ENCODE data around the gene PRDM2.

PRDM2 gene

DNA sequence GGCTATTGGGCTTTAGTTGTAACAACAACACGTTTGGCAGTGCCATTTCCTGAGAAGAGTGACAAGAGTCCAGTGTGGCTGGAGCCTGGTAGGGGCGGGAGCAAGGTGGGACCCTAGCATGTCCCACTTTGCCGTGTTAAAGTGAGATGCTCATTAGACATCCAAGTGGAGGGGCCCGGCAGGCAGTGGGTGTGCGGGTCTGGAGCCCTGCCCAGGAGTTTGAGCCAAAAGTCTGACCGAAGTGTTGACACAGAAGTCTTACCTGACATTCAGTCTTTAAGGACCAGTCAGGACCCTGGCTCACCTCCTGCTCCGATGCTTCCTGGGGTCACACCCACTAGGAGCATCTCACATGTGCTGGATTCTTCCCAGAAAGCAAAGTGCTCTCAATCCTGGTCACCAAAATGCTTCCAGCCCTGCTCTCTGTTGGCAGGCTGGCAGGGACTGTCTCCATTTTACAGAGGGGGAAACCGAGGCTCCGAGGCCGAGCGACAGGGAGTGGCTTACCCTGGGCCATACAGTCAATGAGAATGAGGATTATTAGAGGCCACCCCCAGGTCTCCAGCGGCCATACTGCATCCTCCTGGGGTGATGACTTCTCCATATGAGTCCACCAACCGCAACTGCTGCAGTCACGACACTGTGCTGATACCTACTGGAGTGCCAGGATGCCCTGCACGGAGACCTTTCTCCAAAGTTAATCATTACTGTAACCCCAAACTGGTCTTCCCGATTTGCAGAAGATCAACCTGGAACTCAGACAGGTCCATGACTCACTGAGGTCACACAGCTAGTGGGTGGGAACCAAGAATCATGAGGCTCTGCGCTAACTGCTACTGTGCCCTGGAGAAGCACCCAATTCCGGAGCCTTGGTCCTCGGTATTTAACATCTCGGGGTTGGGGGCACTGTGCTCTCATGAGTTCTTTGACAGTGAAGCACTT lies 112.7 kb downstream of the PRDM2 start:
- in situ Hi-C loops (cut with MboI; ENCODE audit: low sequenced_read_pairs): no loop called here

DNA sequence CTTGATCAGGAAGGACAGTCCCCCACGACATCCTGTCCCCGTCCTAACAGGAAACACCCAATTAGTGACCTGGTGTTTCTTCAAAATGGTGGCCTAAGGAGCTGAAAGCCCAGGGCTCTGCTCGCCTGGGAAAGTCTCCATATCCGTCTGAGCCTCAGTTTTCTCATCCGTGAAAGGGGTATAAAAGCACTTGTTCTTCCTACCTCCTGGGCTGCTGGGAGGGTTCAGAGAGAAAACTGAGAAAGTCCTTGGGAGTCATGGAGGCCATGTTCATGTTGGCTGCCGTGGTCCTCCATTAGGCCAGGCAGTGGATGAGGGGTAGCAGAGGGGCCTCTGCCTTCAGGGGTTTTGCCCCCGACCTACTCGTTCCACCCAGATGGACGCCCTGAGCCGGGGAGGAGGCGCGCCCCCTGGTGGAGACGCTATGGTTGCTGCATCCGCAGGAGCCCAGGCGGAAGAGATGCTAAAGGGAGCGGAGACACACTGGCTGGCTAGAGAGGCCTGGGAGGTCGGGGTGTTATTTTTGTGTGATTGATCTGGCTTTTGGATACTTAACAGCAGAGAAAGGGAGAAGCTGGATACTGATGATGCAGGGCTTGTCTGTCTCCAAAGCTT lies 113.5 kb downstream of the PRDM2 start:
- in situ Hi-C loops (cut with MboI; ENCODE audit: low sequenced_read_pairs): no loop called here

DNA sequence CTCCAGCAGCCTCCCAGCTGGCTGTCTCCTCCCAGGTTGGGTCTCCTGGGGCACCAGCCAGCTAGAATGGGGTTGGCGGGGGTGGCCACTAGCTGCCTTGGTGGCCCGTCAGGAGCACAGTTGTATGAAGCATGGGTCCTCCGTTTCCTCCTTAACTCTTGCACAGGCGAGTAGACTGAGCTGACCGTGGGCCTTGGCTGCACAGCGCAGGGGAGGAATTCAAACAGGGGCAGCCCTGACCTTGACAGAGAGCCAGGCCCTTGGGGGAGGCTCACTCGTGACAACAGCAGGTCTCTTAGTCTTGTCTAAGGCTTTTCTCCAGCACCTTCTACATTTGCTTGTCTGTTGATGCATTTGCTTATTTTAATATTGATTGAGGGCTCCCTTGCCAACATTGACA lies 114.1 kb downstream of the PRDM2 start:
- in situ Hi-C loops (cut with MboI; ENCODE audit: low sequenced_read_pairs): no loop called here

DNA sequence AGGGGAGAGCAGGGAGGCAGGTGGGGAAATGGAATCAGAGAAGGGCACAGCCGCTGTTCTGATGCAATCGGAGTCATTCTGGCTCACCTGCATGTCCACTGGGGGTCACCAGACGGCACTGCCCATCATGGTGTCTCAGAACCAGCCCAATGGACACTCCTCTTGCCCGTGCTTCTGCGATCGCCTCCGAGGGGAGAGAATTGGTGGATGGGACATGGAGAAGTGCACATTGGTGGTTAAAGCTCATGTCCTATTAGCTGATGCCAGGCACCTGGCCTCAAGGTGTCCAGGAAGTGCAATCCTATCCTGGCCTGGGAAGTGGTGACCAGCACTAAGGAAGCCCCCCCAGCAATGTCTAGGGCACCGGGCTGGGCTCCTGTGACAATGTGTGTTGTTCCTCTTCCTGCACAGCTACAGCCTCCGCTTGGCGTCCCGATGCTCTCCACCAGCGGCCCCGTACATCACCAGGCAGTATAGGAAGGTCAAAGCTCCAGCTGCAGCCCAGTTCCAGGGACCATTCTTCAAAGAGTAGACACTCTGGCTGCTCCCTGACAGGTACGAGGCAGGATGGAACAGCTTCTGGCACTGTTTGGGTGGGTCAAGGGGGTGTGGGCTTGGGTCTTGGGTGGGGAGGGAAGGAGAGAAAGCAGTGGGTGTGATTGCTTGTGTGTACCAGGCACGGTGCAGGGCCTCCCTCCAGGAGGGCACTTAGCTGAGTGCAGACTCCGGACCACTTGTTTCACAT lies 116.2 kb downstream of the PRDM2 start:
- in situ Hi-C loops (cut with MboI; ENCODE audit: low sequenced_read_pairs): no loop called here

DNA sequence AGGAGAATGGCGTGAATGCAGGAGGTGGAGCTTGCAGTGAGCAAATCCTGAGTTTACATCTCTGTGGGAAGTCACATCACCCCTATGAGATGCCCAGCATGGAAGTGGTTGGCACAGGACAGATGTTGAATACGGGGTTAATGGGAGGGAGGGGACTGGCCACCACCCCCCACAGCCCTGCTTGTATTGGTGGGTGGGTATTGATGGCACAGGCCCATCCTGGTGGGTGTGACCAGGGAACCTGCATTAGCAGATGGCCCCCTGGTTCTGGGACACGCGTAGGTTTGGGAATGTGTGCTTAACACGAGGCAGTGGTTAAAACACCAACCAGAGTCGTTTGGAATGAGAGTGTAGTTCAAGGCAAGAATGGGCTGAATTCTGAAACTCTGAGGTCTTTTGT lies 117.9 kb downstream of the PRDM2 start:
- in situ Hi-C loops (cut with MboI; ENCODE audit: low sequenced_read_pairs): no loop called here

DNA sequence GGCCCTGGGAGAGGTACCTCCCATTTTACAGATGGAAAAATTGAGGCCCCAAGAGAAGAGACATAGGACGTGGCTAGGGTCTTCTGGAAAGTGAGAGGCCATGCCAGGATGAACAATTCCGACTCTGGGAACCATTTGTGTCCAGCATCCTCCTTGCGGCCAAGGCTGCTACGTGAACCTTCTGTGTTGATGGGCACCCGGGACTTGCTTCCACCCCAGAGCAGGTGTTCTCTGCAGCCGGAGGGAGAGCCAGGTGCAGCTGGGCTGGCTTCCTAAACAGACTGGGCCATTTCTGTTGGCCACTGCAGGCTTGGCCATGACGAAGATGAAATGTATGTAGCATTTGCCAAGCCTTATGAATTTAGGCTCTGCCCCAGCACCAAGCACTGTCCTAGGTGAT lies 118.9 kb downstream of the PRDM2 start:
- in situ Hi-C loops (cut with MboI; ENCODE audit: low sequenced_read_pairs): no loop called here

DNA sequence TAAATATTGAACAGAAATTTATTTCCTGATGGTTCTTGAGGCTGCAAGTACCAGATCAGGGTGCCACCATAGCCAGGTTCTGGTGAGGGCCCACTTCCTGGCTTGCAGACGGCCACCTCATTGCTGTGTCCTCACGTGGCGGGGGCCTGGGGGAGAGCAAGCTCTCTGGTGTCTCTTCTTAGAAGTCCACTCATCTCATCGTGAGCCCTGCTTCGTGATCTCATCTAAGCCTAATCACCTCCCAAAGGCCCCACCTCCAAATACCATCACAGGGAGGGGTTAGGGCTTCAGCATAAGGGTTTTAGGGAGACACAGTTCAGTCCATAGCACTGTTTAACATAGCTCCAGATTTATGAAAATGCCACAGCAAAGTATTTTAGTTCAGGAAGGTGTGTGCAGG lies 119.7 kb downstream of the PRDM2 start:
- in situ Hi-C loops (cut with MboI; ENCODE audit: low sequenced_read_pairs): no loop called here

DNA sequence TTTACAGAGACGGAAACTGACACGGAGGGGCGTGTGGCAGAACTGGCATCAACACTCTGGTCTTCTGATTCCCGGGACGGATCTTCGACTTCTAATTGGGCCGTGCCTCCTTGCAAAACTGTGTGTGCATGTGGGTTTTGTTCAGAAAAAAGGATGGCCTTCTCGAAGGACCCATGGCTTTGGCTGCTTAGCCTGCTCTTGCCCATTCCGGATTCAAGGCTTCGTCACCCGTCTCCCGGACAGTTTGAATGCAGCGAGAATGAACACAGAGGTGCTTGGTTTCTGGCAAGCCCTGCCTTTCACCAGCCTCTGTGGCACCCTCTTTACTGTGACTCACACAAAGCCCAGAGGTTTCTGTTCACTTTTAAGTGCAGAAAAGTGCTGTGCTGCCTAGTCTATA lies 120.1 kb downstream of the PRDM2 start:
- in situ Hi-C loops (cut with MboI; ENCODE audit: low sequenced_read_pairs): no loop called here

DNA sequence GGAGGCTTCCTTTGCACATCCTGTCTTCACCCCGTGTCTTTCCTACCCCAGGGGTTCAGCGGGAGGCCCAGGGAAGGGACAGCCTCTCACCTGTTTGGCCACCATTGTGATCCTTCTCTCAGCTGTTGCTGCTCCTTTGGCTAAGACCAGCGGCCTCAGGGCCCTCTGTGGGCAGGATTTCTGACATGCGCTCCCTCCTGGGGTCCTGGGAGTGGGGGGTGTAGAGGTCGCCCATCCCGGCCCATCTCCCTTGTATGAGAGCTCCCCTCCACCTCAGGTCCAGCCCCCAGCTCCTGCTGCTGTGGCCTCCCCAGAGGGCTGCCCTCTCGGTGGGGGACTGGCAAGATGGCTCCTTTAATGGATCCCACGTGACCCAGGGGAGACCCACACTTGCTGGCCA lies 120.5 kb downstream of the PRDM2 start:
- in situ Hi-C loops (cut with MboI; ENCODE audit: low sequenced_read_pairs): no loop called here

DNA sequence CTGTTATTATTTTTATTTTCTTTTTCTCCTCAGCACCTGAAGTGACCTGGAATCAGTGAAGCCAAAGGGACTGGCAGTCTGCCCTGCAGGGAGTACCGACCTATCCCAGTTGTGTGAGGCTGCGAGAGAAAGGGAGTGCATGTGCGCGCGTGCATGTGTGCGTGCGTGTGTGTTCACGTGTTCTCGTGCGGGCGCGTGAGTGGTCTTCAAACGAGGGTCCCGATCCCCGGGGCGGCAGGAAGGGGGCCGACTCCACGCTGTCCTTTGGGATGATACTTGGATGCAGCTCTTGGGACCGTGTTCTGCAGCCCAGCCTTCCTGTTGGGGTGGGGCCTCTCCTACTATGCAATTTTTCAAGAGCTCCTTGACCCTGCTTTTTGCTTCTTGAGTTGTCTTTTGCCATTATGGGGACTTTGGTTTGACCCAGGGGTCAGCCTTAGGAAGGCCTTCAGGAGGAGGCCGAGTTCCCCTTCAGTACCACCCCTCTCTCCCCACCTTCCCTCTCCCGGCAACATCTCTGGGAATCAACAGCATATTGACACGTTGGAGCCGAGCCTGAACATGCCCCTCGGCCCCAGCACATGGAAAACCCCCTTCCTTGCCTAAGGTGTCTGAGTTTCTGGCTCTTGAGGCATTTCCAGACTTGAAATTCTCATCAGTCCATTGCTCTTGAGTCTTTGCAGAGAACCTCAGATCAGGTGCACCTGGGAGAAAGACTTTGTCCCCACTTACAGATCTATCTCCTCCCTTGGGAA lies 123.3 kb downstream of the PRDM2 start:
- in situ Hi-C loops (cut with MboI; ENCODE audit: low sequenced_read_pairs): no loop called here

DNA sequence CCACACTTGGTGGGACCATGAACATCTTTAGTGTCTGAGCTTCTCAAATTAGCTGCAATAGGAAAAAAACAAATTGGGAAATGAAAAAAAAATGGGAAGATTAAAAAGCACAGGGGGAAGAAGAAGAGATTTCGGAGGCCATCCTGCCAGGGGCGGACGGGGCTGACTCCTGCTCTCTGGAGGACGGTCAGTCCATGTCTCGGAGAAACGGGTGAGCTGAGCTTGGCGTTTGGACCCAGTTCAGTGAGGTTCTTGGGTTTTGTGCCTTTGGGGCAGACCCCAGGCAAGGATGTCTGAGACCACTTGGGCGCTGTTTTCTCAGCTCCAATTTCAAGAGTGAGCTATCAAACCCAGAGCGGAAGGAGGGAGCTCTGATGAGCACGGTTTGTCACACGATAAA lies 123.9 kb downstream of the PRDM2 start:
- in situ Hi-C loops (cut with MboI; ENCODE audit: low sequenced_read_pairs): no loop called here

DNA sequence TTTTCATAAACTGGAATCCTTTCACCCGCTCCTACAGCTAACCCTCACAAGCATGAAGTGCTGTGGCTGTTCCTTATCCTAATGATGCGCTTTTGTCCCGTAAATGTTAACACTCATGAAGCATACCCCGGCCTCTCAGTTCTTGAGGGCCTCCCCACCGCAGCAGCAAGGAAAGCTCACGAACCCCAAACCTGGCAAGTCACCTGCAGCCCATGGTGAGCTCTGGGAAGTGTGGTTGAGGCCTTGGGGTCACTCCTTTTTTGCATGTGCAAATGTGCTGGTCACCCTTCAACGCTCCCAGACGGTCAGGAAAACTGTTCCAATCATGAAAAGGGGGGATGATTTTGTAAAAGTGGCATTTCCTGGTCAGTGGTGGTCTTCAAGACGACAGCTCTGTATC lies 124.6 kb downstream of the PRDM2 start:
- in situ Hi-C loops (cut with MboI; ENCODE audit: low sequenced_read_pairs): no loop called here

DNA sequence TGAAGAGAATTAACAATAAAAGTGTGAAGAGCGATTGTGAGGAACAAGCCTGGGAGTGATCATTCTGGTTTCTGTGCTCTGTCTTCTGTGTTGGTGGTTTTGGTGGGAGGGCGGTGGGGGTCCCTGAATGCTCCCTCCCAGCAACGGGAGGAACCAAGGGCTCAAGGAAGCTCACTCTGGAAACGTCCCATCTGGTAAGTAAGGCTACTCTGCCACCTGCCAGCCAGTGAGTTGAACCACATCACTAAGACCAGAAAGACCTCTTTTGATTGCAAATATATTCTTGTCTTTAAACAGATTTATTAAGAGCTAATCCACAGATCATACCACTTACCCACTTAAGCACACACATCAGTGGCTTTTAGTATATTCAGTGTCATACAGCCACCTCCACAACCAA lies 125.0 kb downstream of the PRDM2 start:
- in situ Hi-C loops (cut with MboI; ENCODE audit: low sequenced_read_pairs): no loop called here

DNA sequence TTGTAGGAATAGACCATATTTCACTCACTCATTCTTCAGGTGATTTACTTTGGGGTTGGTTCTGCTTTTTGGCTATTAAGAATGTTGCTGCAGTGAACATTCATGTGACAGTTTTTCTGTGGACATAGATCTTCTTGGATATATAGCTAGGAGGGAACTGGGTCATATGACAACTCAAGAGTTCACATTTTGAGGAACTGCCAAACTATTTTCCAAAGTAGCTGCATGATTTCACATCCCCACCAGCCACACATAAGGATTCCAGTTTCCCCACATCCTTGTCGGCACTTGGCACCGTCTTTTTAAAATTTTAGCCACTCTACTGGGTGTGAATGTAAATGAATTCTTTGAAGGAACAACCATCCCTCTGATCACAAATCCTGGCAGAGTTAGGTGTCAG lies 126.0 kb downstream of the PRDM2 start:
- in situ Hi-C loops (cut with MboI; ENCODE audit: low sequenced_read_pairs): no loop called here

DNA sequence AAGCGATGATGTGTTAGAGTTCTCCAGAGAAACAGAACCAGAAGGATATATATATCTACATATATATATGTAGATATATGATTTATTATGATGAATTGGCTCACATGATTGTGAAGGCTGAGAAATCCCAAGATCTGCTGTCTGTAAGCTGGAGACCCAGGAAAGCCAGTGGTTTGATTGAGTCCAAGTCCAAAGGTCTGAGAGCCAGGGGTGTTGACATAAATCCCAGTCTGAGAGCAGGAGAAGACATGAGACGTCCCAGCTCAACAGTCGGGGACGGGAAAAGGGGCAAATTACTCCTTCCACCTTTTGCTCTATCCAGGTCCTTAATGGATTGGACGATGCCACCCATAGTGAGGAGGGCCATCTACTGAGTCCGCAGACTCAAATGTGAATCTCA lies 126.6 kb downstream of the PRDM2 start:
- in situ Hi-C loops (cut with MboI; ENCODE audit: low sequenced_read_pairs): no loop called here

DNA sequence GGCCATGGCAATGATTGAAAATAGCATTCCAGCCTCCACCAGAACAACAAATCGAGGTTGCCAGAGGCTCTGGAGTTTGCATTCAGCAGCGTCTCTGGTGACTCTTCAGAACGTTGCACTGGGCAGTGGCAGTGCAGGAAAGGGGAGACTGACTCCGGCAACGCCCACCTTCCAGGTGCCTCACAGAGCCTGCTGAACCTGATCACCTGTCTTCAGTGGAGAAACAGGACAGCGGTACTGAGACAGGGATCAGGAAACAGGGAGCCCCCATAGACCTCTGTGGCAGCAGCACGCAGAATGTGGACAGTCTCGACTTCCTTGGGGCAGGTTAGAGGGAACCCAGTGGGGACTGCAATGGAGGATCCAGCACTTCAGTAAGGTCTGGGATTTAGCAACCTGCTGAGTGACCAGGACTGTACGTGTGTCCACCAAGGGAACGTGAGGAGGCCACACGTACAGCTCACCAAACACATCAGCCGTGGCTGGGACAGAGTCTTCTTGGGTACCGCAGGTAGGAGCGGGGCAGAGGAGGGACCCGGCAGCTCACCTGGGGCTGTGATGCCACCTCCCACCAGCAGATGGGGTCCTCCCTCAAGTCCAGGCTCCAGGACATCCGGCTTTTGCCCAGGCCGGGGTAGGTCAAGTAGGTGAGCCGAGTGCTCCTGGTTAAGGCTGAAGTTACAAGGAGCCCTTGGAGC lies 128.6 kb downstream of the PRDM2 start:
- in situ Hi-C loops (cut with MboI; ENCODE audit: low sequenced_read_pairs): no loop called here

DNA sequence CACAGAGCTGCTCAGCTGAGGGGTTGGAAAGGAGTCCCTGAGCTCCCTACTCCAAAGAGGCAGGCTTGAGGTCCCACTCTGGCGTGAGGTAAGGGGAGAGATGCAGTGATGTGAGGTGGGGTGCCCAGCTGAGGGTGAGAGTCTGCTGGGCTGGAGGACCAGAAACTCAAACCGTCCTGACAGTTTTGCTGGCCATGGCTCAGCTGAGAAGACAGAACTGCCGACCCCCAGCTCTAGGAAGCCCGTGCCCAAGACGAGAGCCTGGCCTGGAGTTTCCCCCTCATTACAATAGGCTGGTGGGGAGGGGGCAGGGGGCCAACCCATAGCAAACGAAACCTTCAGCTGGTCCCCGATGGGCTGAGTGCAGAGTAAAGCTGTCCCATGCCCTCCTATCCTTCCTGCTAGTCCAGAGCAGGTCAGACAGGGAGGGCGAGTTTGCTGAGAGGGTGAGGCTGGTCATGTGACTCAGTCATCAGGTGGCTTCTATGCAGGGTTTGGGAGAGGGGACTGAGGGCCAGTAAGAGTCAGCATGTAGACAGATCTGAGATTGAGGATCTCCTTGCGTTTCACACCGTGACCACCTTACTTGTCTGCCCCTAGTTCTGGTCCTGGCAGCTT lies 129.3 kb downstream of the PRDM2 start:
- in situ Hi-C loops (cut with MboI; ENCODE audit: low sequenced_read_pairs): no loop called here

DNA sequence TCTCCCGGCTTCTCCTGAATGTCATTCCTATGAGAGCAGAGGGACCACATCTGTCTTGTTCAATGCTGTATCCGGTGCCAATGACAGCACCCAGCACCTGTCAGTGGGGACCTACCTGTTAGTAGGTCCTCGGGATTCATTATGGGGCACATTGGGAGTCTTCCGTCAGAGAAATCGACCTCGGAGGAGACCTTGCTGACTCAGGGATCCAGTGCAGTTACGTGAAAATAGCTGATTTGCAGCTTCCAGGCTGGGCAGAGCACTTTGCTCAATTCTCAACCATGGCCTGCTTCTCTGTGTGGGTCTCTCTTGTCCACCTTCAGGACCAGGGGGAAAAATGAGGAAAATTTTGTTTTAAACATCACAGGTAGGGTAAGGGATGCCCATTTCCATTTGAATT lies 130.2 kb downstream of the PRDM2 start:
- in situ Hi-C loops (cut with MboI; ENCODE audit: low sequenced_read_pairs): no loop called here

DNA sequence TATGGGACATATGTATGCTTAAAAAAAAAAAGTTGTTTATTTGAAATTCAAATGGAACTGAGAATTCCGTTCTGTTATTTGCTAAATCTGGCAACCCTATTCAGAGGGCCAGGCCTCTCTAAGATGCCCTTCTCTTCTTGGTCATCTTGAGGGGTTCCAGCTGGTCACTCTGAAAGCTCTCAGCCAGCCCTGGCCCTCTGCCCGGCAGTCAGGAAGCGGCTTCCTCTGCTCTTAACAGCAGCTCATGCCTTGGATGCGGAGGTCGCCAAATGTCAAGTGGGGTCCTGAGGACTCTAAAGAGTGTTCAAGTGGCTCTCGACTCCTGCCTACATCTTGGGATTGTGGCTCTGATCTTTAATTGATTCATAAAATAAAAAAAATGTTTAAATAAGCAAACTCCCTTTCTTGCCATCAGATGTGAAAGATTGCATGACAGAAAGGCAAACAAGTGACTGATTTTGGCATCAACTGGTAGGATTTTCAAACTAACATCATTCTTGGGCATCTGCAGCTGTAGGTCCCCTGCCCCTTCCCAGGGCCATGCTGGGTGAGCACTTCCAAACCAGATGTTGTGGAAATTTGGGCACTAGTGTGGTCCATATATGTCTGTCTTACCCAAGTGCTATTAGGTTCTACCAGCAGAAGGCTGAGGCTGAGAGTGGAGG lies 130.8 kb downstream of the PRDM2 start:
- in situ Hi-C loops (cut with MboI; ENCODE audit: low sequenced_read_pairs): no loop called here

DNA sequence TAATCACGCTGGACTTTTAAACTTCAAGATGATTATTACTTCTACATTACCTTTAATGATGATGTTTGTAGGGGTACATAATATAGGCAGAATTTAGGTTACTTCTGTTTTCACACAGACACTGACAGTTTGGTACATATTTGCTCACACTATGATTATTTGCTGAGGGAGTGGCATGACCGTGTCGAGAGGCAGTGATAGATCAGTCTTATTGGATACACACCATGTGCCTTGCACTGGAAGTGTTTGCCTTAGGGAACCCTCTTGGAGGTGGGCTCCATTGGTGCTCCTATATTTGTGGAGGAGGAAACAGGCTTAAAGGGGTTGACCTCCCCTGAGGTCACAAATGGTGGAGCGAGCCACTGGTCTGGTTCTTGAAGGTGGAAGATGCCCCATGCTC lies 132.1 kb downstream of the PRDM2 start:
- in situ Hi-C loops (cut with MboI; ENCODE audit: low sequenced_read_pairs): no loop called here
